Measurements from ENCODE around the gene MDGA2.
"Not testable (repeated sequence)": the region's sequence is repeated elsewhere in the genome, so short reads cannot be mapped to it uniquely, and the experiment has no call there.

- not testable (repeated sequence) for TF ChIP-seq POLR2A, CTCF (IDR thresholded peaks at IDR 0.05)
Measured at GRCh38 chr14:47242579-47242978, 432.8 kb downstream of the MDGA2 start.

Data from heart left ventricle (tissue), 13 donors.